Mammary epithelial cell (primary cell): Measurements from ENCODE around the gene APEH.

Experiments
- CTCF ChIP-seq, 2 donors: IDR thresholded peaks in 1 of 2; conservative IDR thresholded peaks in 1 of 2; 2 replicates each; pipeline ENCODE4 v1.5.1; 2011 to 2012; ENCODE audit warnings: inconsistent platforms in 2 of 2, low read length in 2 of 2, mild to moderate bottlenecking in 2 of 2, control low read depth in 1 of 2, low read depth in 1 of 2; ENCODE audit not compliant: insufficient read depth in 1 of 2; ENCODE audit errors: extremely low read depth in 1 of 2
- EZH2 ChIP-seq: IDR thresholded peaks from 2 replicates; pipeline ENCODE4 v1.6.1; 2012; ENCODE audit warnings: low read length, inconsistent platforms, borderline replicate concordance

GRCh38 chr3:49656541-49657112 lies 17.5 kb upstream of the APEH start:
- no peak for TF ChIP-seq CTCF (conservative IDR thresholded peaks at IDR 0.05 in 1 of 2, IDR thresholded peaks at IDR 0.05 in 1 of 2; ENCODE audit: extremely low read depth in 1 of 2, insufficient read depth in 1 of 2, low read depth in 1 of 2, low read length in 2 of 2)
- TF ChIP-seq EZH2, result no peak
